Measurements from ENCODE around the gene L3MBTL2. TPM values are rescaled to one million over a fixed set of nuclear protein-coding genes. Genes with fewer than 3 reads are reported as not detected.

The L3MBTL2 gene
- total and polyA plus RNA-seq, 4 donors: 8.7 to 17.4 (median 12.3) TPM

- TF ChIP-seq CTCF (IDR thresholded peaks at IDR 0.05; ENCODE audit: low read depth, low read length, missing input control) (no peak), HNF4G (IDR thresholded peaks at IDR 0.05) (no peak), SP1 (IDR thresholded peaks at IDR 0.05) (no peak)
Observed at GRCh38 chr22:41175546-41175945, 29.6 kb upstream of the L3MBTL2 start (continued).

- Histone ChIP-seq H3K4me3 (ENCODE audit: low read depth in 1 of 3, low read length in 3 of 3) (no peak overlapping the region), H3K4me1 (ENCODE audit: control insufficient read depth in 4 of 4, insufficient read depth in 4 of 4, low read length in 3 of 4) (no peaks in the 10 kb centered on the region), H3K36me3 (ENCODE audit: control insufficient read depth in 4 of 4, insufficient read depth in 3 of 4, low read depth in 1 of 4, low read length in 3 of 4) (peaks cover 29 to 67% (median 64%) of the 10 kb centered on the region in 4 donors), H3K9ac (ENCODE audit: low read depth in 1 of 2, low read length in 2 of 2) (no peak overlapping the region), H3K9me3 (ENCODE audit: control insufficient read depth in 4 of 4, low read length in 3 of 4) (no peaks in the 10 kb centered on the region), H3K27ac (ENCODE audit: low read depth in 1 of 2, low read length in 2 of 2) (no peak overlapping the region), H3K27me3 (ENCODE audit: control insufficient read depth in 4 of 4, insufficient read depth in 4 of 4, low read length in 3 of 4) (no peaks in the 10 kb centered on the region)
- no peak for TF ChIP-seq NR2F2 (IDR thresholded peaks at IDR 0.05)
- TF ChIP-seq SP1 (IDR thresholded peaks at IDR 0.05): no peak
- TF ChIP-seq HNF4A (conservative IDR thresholded peaks at IDR 0.05): no peak
- no peak for TF ChIP-seq RXRA (IDR thresholded peaks at IDR 0.05)
- no peak for TF ChIP-seq YY1 (IDR thresholded peaks at IDR 0.05)
- no peak for TF ChIP-seq REST (IDR thresholded peaks at IDR 0.05)
- TF ChIP-seq FOXA1 (IDR thresholded peaks at IDR 0.05): no peak
- TF ChIP-seq MAX (IDR thresholded peaks at IDR 0.05): no peak
- no peak for TF ChIP-seq HNF4G (IDR thresholded peaks at IDR 0.05)
- no peak for TF ChIP-seq TAF1 (conservative IDR thresholded peaks at IDR 0.05)
- TF ChIP-seq EGR1 (IDR thresholded peaks at IDR 0.05; ENCODE audit: low read depth in 2 of 2): no peak
- TF ChIP-seq ZBTB33 (IDR thresholded peaks at IDR 0.05): no peak
- TF ChIP-seq RAD21 (IDR thresholded peaks at IDR 0.05): no peak
- DNase-seq (ENCODE audit: low spot score): no peak
- WGBS: 92% methylated on average over 15 of the region's 15 CpGs
Observed at GRCh38 chr22:41177040-41177621, 28.0 kb upstream of the L3MBTL2 start.
